ENCODE results near the gene NTN5. TPM values are rescaled to one million over a fixed set of nuclear protein-coding genes. Genes with fewer than 3 reads are reported as not detected.
A peak's percentile ranks its signal among the peaks of the same experiment; 100 is the strongest.

NTN5 gene
- total and polyA plus RNA-seq, 9 of the 15 experiments (the other 6 are each of a cell fraction or from before 2014, with no cell fraction given) = not detected

- TF ChIP-seq NRF1 (conservative IDR thresholded peaks at IDR 0.05 in 1 of 2, IDR thresholded peaks at IDR 0.05 in 1 of 2) (peak; percentile 94 to 95), IFI16 (CRISPR knock-in tag; IDR thresholded peaks at IDR 0.05) (no peak), ZKSCAN3 (CRISPR knock-in tag; IDR thresholded peaks at IDR 0.05) (no peak), CLOCK (CRISPR knock-in tag; IDR thresholded peaks at IDR 0.05; ENCODE audit: borderline replicate concordance) (no peak), SREBF1 (IDR thresholded peaks at IDR 0.05; ENCODE audit: borderline replicate concordance, low read depth, low read length) (no peak), PHF20 (IDR thresholded peaks at IDR 0.05; ENCODE audit: partially characterized antibody) (no peak), CBX5 (IDR thresholded peaks at IDR 0.05; ENCODE audit: borderline replicate concordance, low read depth) (no peak), DDX20 (tag; IDR thresholded peaks at IDR 0.05; ENCODE audit: low read depth) (no peak), ZNF830 (CRISPR knock-in tag; IDR thresholded peaks at IDR 0.05) (no peak), MLX (CRISPR knock-in tag; conservative IDR thresholded peaks at IDR 0.05) (no peak), XRCC5 (IDR thresholded peaks at IDR 0.05; ENCODE audit: low read depth, low read length) (no peak), ZNF146 (CRISPR knock-in tag; IDR thresholded peaks at IDR 0.05; ENCODE audit: unreplicated experiment) (no peak), CUX1 (CRISPR knock-in tag; IDR thresholded peaks at IDR 0.05) (no peak), ATF1 (CRISPR knock-in tag; IDR thresholded peaks at IDR 0.05) (no peak), ATF1 (tag; IDR thresholded peaks at IDR 0.05) (peak; percentile 95), RBM17 (IDR thresholded peaks at IDR 0.05; ENCODE audit: borderline replicate concordance, low read depth, low read length) (no peak), BRD4 (IDR thresholded peaks at IDR 0.05) (no peak), ZNF780A (CRISPR knock-in tag; IDR thresholded peaks at IDR 0.05) (no peak), HES1 (IDR thresholded peaks at IDR 0.05; ENCODE audit: low read depth) (no peak), ZEB2 (IDR thresholded peaks at IDR 0.05) (no peak), ZNF589 (CRISPR knock-in tag; IDR thresholded peaks at IDR 0.05; ENCODE audit: low read depth) (no peak)
Observed at GRCh38 chr19:48720613-48721296, 47.9 kb upstream of the NTN5 start (continued).
